Measurements from ENCODE around the gene ING5.

ING5 gene

DNA sequence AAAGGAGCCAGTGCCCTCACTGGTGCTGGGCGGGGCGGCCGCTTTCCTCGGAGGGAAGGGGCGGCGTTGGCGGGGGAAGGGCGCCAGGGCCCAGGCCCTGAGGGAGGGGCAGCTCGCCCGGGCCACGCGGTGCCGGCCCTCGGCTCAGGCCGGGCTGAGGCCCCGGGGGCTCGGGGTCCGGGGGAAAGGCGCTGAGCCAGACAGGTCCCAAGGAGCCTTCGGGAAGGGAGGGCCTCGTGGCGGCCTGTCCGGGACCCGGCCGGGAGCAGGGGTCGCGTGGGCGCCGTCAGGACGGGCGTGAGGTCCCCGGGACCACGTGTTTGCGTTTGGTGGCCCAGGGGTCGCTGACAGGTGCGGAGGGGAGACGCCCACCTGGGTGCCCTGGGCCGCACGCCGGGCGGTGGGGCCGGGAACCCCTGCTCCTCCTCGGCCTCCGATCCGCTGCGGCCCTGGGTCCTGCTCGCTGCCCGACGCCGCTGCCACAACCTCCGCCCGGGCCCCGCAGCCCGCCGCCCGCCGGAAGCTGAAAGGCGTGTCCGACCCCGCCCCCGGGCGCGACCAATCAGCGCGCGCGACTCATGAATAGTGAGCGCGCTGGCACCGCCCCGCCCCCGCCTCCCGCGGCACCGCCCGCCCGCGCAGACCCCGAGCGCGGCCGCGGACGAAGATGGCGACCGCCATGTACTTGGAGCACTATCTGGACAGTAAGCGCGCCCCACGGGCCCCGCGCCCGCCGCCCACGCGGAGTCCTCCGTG is at the start of gene ING5:
TSS of gene ING5 (plus strand) at position 641 of the 756 bp plus-strand sequence. CDS start at position 668, 27 bp downstream.
- ATAC-seq = peak; percentile 78
- TF ChIP-seq, protein P1, sequence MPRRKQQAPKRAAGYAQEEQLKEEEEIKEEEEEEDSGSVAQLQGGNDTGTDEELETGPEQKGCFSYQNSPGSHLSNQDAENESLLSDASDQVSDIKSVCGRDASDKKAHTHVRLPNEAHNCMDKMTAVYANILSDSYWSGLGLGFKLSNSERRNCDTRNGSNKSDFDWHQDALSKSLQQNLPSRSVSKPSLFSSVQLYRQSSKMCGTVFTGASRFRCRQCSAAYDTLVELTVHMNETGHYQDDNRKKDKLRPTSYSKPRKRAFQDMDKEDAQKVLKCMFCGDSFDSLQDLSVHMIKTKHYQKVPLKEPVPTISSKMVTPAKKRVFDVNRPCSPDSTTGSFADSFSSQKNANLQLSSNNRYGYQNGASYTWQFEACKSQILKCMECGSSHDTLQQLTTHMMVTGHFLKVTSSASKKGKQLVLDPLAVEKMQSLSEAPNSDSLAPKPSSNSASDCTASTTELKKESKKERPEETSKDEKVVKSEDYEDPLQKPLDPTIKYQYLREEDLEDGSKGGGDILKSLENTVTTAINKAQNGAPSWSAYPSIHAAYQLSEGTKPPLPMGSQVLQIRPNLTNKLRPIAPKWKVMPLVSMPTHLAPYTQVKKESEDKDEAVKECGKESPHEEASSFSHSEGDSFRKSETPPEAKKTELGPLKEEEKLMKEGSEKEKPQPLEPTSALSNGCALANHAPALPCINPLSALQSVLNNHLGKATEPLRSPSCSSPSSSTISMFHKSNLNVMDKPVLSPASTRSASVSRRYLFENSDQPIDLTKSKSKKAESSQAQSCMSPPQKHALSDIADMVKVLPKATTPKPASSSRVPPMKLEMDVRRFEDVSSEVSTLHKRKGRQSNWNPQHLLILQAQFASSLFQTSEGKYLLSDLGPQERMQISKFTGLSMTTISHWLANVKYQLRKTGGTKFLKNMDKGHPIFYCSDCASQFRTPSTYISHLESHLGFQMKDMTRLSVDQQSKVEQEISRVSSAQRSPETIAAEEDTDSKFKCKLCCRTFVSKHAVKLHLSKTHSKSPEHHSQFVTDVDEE (CRISPR knock-in tag; IDR thresholded peaks at IDR 0.05) = 0 out of 2 replicates have a peak, but pooled peaks have one; percentile 17
- TF ChIP-seq ESRRG (CRISPR knock-in tag; IDR thresholded peaks at IDR 0.05) (0 out of 2 replicates have a peak, but pooled peaks have one; percentile 18), OSR1 (CRISPR knock-in tag; IDR thresholded peaks at IDR 0.05) (no peak), CSDC2 (CRISPR knock-in tag; IDR thresholded peaks at IDR 0.05) (peak; percentile 34; the same call in 1 of the 2 replicates)

DNA sequence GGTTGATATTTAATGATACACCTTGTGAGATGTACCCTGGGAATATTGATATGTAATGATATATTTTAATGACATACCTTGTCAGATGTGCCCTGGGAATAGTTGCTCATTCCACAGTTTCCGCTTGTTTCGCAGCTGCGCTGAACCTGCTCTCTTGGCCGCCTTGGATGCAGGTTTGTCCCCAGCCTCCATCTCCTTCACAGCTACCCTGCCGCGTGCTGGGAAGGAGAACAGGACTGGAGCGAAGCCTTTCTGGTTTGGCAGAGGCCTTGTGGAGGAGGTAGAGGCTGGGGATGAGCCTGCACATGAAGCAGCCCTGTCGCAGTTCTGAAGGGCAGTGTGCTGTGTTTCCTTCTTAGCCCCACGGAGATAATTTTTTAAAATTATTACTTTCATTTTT is 49.7 kb upstream of the ING5 start:
- no peak for ATAC-seq
- TF ChIP-seq, protein P1 (CRISPR knock-in tag; IDR thresholded peaks at IDR 0.05) = no peak
- TF ChIP-seq, protein P2, sequence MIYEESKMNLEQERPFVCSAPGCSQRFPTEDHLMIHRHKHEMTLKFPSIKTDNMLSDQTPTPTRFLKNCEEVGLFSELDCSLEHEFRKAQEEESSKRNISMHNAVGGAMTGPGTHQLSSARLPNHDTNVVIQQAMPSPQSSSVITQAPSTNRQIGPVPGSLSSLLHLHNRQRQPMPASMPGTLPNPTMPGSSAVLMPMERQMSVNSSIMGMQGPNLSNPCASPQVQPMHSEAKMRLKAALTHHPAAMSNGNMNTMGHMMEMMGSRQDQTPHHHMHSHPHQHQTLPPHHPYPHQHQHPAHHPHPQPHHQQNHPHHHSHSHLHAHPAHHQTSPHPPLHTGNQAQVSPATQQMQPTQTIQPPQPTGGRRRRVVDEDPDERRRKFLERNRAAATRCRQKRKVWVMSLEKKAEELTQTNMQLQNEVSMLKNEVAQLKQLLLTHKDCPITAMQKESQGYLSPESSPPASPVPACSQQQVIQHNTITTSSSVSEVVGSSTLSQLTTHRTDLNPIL (CRISPR knock-in tag; IDR thresholded peaks at IDR 0.05; ENCODE audit: low read depth) = no peak
- TF ChIP-seq ZFP30 (CRISPR knock-in tag; IDR thresholded peaks at IDR 0.05) (no peak), PPARA (CRISPR knock-in tag; IDR thresholded peaks at IDR 0.05; ENCODE audit: borderline replicate concordance) (no peak), ZNF70 (CRISPR knock-in tag; IDR thresholded peaks at IDR 0.05) (no peak)
- TF ChIP-seq, protein P3, sequence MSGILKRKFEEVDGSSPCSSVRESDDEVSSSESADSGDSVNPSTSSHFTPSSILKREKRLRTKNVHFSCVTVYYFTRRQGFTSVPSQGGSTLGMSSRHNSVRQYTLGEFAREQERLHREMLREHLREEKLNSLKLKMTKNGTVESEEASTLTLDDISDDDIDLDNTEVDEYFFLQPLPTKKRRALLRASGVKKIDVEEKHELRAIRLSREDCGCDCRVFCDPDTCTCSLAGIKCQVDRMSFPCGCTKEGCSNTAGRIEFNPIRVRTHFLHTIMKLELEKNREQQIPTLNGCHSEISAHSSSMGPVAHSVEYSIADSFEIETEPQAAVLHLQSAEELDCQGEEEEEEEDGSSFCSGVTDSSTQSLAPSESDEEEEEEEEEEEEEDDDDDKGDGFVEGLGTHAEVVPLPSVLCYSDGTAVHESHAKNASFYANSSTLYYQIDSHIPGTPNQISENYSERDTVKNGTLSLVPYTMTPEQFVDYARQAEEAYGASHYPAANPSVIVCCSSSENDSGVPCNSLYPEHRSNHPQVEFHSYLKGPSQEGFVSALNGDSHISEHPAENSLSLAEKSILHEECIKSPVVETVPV (CRISPR knock-in tag; IDR thresholded peaks at IDR 0.05) = no peak

DNA sequence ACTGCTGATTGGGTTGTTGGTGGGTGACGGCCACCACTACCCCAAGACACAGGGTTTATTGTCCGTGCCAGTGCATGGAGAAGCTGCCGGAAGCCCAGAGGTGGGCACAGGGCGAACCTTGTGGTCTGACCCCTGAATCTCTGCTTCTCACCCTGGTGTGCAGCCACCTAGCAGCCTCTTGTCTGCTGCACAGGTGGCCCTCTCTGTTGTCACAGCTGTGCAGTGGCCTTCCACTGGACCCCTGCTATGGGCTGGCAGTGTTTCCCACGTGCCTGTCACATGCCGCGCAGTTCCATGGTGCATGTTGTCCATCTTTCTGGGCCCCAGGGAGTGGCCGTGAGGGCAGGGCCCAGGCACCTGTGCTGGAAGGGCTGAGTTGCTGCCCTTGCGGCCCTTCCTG is 49.1 kb upstream of the ING5 start:
- ATAC-seq = no peak
- TF ChIP-seq ZNF565 (CRISPR knock-in tag; conservative IDR thresholded peaks at IDR 0.05; ENCODE audit: low read depth) = no peak

DNA sequence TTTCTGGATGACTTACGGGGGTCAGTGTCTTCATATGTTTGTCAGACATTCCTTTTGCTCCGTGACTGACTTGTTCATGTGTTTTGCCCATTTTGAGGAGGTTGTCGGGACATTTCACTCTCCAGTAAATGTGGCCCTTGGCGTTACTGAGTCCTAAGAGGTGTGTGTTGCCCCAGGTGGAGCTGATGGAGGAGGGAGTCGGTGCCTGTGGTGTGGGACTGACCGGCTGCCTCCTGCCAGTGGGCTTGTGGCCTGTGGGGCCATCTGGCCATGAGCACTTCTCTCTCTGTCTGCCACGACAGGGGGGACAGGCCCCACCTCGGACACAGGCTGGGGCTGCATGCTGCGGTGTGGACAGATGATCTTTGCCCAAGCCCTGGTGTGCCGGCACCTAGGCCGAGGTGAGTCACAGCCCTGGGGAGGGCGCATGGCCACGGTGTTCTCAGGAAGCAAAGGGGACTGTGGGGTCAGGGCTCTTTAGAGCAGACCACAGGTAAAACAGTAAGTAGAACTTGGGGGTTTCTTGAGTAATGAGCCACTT is 48.6 kb upstream of the ING5 start:
- no peak for ATAC-seq

More for the DNA sequence above, 48.6 kb upstream of the ING5 start:
- no peak for TF ChIP-seq ZNF565 (CRISPR knock-in tag; conservative IDR thresholded peaks at IDR 0.05; ENCODE audit: low read depth)
- TF ChIP-seq OSR1 (CRISPR knock-in tag; IDR thresholded peaks at IDR 0.05) = no peak
- TF ChIP-seq, protein P1 (CRISPR knock-in tag; IDR thresholded peaks at IDR 0.05) = no peak
- no peak for TF ChIP-seq ESRRG (CRISPR knock-in tag; IDR thresholded peaks at IDR 0.05)
- no peak for TF ChIP-seq BACH2 (CRISPR knock-in tag; IDR thresholded peaks at IDR 0.05; ENCODE audit: borderline replicate concordance)
- TF ChIP-seq ZFP3 (CRISPR knock-in tag; IDR thresholded peaks at IDR 0.05) = no peak
- no peak for TF ChIP-seq PPARA (CRISPR knock-in tag; IDR thresholded peaks at IDR 0.05; ENCODE audit: borderline replicate concordance)
- TF ChIP-seq, protein P4, sequence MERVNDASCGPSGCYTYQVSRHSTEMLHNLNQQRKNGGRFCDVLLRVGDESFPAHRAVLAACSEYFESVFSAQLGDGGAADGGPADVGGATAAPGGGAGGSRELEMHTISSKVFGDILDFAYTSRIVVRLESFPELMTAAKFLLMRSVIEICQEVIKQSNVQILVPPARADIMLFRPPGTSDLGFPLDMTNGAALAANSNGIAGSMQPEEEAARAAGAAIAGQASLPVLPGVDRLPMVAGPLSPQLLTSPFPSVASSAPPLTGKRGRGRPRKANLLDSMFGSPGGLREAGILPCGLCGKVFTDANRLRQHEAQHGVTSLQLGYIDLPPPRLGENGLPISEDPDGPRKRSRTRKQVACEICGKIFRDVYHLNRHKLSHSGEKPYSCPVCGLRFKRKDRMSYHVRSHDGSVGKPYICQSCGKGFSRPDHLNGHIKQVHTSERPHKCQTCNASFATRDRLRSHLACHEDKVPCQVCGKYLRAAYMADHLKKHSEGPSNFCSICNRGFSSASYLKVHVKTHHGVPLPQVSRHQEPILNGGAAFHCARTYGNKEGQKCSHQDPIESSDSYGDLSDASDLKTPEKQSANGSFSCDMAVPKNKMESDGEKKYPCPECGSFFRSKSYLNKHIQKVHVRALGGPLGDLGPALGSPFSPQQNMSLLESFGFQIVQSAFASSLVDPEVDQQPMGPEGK (CRISPR knock-in tag; IDR thresholded peaks at IDR 0.05; ENCODE audit: borderline replicate concordance) = no peak

Measured in SK-N-SH treated with all-trans-retinoic acid at 6 μM for 48 hours (cell line).